AML-193 (cell line): ENCODE measurements around the gene IRF2.

Source experiments
- DNase-seq, 2 experiments: peaks; one replicate each; lab custom pipeline; 2025; lab: John Stamatoyannopoulos, UW

The IRF2 gene

DNA sequence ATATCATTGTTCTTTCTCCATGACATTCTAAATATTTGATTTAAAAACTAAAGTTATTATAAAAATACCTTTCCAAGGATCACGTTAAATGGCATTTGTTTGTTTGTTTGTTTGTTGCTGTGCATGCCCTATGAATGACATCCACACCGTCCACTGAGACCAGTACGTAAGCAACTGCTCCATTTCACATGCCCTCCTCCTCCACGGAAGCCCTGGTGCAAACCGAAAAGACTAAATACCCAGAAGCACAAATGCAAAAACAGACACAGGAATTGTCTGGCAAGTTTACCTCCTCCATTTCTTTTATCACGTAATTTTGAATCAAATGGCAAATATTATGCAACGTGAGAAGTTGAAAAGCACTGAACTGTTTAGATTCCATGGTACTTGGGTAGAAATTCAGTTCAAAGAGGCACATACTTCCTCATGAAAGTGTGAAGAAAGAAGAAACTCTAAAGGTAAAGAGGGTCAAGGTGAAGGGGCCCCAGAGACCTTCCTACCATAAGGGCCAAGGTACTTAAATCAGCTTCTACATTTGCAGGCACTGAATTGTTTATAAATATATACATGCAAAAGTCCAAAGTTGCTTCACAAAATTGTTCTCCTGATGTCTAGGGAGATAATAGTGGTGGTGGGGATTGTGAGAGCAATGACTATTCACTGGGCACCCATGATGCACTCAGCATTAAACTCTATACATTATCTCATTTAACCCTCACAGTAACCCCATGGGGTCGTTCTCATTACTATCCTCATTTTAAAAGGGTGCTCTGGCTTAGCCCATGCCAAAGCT, 23.4 kb downstream of the IRF2 start:
- DNase-seq: no peak

DNA sequence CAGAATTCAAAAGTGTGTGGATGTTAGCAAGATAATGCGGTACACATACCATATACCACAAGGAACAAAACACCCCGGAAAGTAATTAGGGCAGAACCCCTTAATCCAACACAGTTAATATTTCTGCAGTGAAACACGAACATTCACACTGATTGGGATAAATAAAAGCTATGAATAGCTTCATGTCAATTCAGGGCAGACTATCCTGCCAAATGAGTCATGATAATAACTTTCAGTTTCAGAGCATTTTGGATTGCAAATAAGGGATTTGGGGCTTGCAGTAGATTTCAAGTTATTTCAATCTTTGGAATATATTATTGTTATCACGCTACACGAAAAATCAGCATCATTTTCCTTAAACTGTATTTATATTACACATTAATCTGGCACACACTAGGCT, 24.3 kb downstream of the IRF2 start:
- DNase-seq: no peak

DNA sequence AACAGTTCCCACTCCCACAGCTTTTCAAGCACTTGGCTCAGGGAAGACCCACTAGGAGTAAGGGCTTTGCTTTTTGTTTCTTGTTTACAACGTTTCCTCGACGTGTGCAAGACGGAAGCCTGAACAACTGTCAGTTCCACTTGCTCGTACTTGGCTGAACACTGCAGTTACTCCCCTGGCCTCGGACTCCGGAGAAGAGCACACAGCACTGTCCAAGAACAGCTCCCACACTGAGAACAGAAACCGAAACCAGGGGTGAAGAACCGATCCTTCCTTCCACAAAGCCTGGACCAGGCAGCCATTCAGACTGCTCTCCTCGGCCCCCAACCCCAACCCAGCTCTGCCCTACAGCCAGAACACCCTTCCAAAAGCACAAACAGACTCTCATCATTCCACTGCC, 25.5 kb downstream of the IRF2 start:
- peak; percentile 14 to 28 for DNase-seq

DNA sequence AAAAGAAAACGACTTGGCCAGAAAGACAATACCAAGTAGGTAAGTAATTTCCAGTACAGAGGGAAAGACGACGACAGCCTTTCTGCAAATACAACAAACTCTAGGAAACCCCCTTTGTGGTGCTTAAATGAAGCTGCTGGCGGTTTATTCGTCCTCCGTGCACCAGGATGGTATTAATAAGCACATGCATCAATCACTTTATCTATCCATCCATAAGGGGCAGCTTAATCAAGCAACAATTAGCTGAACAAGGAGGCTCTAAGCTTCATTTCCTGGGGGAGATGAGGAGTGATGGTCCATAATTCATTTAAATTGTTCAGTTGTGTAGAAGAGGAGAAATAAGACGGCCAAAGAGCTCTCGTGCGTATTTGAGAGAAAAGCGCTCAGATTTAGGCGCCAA, 26.2 kb downstream of the IRF2 start:
- DNase-seq: no peak

DNA sequence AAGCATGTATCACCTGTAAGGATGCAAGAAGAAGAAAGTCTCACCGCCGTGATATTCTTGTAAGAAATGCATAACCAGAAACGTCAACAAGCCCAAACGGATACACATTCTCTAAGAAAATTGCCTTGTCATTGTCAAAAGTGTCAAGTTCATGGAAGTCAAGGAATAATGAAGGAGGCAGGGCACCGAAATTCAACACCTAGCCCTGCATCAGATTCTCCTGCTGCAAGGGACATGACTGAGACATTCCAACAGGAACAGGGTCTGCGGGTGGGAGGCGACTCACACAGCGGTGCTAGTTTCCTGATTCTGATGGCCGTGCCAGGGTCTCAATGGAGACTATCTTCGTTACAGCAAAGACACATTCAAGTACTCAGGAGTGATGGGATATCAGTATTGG, 26.7 kb downstream of the IRF2 start:
- DNase-seq: no peak

DNA sequence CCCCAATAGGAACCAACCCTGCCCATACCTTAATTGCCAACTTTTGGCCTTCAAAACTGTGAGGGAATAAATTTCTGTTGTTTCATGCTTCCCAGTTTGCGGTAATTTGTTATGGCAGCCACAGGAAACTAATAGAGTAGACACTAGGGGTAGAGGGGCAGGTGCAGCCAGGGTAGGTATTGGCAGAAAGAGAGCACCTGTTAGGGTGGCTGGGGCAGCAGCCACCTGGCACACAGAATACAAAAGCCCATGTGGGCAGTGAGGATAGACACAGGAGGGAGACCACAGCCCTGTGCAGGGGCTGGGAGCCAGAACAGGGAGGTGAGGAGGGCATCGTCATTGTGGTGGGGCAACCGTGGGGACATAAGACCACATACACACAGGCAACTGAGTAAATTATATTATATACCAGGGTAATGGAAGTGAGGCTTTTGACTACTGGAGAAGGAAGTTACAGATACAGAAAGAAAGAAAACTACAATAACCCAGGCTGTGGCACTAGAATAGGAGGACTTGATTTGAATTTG, 28.2 kb downstream of the IRF2 start:
- no peak for DNase-seq

DNA sequence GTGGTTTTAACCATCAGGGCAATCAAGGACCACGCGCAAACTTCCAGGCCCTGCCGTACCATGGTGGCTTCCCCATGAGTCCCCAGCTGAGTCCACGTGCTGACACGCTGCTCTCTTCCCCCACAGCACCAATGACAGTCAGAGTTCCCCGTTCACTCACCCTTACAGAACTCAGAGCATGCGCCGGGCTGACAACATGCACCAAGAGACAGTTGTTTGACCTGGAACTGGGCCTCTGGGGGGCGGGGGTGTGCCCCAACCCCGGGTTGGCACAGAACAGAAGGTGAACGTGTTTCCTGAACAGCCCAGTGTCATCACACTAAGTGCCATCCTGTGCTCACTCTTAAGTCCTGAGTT, 29.4 kb downstream of the IRF2 start:
- DNase-seq: no peak

DNA sequence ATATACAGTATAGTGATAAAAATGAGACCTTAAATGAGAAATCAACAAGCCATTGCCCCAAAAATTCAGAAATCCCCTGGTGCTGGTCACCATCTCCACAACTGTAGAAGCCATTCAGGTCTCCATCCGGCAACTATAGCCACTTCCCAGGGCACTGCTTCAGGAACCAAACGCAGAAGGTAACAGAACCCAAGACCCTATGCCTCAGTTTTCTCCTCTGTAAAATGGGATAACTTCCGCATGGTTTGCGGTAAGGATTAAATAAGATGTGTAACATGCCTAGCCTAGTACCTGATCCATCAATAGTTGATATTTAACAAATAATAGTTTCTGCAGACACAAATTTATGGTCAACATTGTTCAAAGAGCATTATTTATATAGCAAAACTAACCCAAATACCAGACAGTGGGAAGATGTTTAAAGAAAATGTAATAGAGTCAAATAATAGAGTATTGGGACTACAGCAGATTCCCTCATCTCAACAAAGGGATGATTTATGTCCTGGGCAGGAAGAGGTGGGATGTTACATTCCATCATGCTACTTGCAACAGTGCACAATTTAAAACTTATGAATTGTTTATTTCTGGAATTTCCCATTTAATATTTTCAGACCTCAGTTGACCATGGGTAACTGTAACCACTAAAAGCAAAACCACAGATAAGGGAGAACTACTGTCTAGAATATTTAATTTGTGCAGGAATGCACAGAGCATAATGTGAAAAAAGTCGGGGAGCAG, 30.0 kb downstream of the IRF2 start:
- DNase-seq: no peak

DNA sequence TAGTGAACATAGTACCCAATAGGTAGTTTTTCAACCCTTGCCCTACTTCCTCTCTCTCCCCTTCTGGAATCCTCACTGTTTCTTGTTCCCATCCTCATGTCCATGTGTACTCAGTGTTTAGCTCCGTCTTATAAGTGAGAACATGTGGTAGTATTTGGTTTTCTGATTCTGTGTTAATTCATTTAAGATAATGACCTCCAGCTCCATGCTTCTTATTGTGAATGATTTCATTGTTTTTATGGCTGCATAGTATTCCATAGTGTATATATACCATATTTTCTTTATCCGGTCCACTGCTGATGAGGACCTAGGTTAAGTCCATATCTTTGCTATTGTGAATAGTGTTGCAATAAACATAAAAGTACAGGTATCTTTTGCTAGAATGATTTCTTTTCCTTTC, 31.0 kb downstream of the IRF2 start:
- DNase-seq: no peak

DNA sequence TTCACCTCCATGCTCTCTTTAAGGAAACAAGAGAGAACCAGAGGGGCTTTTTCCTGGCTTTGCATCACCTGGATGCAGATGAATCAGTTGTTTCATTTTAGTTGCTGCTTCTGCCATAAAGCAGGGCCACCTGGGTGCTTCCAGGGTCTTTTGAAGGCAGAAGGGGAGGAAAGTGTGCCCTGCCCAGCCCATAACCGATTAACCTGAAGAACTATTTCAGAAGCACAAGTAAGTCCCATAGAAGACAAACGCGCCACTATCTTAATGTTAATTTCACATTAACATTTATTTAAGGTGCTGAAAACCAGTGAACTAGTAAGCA, 32.1 kb downstream of the IRF2 start:
- DNase-seq: no peak

DNA sequence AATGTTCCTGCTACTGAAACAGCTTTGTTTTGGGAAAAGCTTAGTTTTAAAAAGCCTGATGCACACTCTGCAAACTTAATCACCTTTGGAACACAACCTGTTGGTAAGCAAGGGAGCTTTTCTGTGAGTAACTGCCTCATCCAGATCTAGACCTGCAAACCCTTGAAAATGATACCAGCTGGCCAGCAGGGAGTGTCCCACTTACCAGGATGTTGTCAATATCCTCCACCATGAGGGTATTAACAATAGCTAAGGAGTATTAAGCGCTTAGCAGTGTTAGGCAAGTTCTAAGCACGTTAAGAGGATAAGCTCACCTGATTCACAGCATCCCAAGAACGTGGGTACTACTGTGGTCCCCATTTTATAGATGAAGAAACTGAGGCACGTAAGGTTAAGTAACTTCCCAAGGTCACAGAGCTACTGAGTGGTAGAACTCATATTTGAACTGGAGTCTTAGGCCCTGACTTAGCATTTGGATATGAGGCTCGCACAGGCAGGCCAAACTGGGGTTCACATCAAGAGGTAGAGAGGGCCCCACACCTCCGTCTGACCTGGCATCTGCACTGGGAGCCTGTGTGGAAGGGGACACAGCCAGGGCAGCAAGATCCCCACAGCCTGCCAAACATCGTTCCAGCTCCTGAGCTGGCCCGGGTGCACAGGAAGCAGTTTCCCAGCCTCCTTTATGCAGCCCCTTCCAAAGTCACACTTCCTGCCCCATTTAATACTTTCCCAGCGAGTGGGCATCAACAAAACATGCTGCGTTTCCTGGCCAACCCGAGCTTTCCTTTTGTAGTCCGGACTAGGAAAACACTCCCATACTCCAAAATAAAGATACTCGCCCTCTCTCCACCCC, 32.7 kb downstream of the IRF2 start:
- DNase-seq: no peak

DNA sequence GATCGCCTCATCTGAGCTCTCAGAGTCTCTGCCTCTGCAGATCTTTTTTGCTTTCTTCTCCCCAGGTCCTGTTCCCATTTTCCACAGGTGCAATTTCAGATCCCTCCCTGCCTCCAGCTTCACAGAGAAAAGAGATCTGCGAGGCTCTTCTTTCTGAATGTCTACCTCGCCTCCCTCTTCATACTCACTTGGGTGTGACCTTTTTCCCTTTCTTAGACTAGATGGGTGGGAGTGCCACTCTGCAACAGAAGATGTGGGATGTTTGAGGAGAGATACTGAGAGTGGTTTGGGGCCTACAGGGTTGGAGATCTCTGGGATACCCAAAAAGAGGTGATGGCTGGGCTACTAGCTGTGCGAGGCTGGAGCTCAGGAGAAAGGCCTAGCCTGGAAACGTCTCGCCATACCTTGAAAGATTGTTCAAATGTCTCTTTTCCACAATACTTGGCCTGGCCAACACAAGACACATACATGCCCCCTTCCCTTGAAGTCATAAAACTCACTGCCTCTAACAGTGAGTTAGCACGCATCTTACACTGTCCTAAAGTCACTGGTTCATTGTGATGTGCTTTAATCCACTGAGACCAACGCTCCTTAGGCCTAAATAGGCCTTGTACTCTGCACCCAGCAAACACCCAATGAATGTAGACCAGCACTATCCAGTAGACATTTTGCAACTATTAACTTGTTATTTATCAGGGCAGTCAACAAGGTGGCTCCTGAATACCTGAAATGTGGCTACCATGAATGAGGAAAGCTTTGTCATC, 33.6 kb downstream of the IRF2 start:
- no peak for DNase-seq

DNA sequence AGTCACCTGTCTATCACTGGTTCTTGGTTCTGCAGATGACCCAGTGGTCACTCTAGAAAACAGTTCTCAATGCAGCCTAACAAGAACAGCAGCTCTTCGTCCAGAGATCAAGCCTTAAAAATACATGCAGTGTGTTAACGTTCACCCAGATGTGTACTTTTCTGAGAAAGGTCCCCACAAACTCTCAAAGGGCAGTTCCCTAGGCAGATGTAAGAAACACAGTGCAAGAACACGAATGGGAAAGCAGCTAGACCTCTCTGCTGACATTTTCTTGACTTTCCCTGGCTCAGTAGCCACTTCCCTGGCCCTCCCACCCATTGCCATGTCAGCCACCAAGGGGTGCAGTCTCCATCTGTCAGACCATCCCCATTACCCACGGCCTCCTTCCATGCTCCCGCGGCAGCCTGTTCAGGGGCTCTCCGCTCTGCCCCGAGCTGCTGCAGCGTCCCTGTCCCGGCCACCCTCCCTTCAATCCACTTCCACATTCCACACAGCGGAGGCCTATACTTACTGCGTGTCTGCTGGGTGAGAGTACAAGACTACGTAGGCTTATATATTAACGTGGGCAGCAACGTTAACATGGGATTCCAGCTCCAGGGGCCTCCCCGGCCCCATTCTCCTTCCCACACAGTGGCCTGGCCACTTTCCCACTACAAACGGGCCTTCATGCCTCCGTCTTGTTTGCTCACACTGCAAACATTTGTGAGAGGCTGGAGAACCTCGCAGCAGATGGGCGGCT, 34.3 kb downstream of the IRF2 start:
- no peak for DNase-seq

DNA sequence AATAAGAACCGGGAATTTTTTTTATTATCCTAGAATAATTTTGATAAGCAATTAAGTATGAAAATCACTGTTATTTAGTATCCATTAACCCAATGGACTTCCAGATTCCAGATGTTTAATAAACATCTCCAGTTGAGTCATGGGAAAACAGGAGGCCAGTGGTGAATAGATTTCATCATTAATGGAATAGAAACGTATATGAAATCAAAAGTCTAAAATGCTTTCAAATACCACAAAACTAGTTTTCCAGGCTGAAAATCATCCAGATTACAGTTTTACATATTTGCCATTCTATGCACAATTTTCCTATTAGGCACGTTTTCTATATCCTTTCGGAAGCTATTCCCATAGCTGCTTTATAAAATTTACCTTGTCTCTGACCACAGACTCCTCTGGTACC, 35.0 kb downstream of the IRF2 start:
- no peak for DNase-seq

DNA sequence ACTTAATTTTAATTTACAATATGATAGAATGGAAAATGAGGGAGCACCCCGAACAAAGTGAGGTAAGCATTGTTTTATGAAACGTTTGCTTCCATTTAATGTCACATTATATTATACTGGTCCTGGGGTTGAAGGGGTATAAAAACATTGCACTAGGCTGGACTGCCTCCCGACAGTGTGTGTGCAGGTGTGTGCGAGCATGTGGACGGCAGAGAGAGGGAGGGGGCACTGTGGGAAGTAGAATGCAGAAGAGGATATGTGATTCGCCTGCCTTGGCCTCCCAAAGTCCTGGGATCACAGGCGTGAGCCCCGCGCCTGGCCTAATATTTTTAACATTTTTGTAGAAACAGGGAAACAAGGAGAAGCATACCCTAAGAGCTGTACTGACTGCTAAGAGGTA, 36.0 kb downstream of the IRF2 start:
- no peak for DNase-seq

DNA sequence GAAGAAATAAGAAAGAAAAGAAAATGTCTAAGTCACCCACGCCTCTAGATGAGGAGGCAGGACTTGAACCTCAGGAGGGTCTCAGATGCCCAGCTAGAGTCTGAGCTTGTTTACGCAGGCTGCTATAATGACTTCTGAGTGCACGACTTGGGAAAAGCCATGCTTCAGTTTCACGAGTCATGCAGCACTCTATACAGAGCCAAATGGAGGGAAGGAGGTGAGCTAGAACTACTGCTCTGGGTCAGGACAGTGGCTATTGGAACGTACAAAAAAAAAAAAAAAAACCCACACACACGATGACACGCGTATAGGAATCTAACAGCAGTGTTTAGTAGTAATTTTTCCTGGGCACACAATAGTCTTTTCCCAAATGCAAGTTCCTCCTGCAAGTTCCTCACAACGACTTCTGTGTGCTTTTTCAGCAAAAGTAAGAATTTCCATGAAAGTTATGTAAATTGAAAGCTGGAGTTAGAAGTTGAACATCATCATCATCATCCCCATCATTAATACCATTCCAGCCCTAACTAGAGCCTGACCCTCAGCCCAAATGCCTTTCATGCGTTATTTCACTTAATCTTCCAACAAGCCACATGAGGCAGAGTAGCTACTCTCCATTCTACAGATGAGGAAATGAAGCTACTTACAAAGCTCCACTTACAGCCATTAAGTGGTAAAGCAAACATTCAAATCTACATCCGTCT, 36.6 kb downstream of the IRF2 start:
- no peak for DNase-seq

DNA sequence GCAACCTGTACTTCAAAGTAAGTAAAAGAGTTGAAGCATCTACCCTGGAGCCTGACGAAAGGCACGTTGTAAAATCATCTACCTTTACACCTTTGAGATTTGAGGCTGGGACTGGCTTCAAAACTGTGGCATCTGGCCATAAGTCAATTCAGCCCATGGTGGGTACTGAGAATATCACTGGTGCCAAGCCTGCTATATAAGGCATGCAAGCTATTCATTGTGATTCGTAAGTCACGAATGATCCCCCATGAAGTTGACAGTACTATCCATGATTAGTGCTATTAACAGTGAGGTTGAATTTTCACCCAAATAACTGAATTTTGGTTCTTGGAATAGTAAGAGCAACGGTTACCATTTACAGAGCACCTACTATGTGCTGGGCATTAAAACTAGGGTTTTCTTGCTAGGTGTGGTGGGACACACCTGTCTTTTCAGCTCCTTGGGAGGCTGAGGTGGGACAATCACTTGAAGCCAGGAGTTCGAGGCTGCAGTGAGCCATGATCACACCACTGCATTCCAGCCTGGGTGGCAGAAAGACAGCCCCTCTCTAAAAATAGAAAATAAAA, 39.8 kb downstream of the IRF2 start:
- no peak for DNase-seq

DNA sequence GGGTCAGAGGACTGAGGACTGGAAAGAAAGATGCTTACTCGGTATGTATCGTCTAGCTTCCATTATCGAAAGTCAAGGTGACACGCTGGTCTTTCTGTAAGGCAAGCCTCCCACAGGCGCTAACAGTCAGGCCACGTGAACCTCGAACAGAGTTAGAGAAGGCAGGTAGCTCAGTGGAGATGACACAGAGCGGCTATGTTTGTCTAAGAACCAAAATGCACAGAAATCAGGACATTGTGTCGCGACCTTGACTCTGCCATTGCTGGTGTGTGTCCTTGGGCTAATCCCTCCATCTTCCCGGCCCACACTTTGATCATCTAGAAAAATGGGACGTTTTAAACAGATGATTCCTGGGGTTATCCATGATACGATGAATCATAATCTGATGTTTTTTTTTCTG, 40.3 kb downstream of the IRF2 start:
- DNase-seq: no peak

DNA sequence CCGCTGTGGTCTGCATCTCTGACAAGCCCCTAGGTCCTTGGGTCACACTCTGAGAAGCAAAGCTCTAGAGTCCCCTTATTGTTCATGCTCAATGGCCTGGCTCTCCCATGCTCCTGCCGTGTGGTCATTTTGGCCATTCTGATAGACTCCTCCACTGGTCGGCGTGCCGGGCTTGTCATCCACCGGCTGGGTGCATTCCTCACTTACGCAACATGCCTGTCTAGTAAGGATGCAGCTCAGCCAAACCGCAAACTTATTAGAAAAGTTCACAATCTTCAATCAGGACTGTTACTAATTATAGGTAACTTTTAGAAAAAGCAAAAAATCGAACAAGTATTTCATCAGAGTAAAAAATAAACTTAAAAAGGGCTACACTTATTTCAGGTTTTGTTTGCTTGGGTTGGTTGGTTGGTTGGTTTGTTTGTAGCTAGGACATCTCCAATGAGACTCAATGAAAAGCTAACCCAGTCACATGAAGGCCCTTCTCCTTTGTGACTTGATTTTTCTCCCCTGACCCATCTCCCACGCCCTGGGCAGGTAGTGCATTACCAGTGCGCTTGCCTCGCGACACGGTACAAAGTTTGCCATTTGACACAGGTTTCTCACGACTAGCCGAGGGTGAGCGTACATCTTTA, 41.0 kb downstream of the IRF2 start:
- DNase-seq: no peak
